HEK293 (cell line): ENCODE results near the gene LDHD.

Experiments used
- KLF1 ChIP-seq: fragments of 450-650 bp; formaldehyde crosslinking; IDR thresholded peaks from 2 replicates; pipeline ENCODE4 v1.5.1; 2016; ENCODE audit warnings: missing biosample characterization, missing genetic modification characterization
- REPIN1 ChIP-seq: fragments of 450-650 bp; formaldehyde crosslinking; IDR thresholded peaks from 2 replicates; pipeline ENCODE4 v1.5.1; 2017; ENCODE audit warnings: missing biosample characterization, missing genetic modification characterization, low read depth
- YY1 ChIP-seq: fragments of 450-650 bp; formaldehyde crosslinking; IDR thresholded peaks from 2 replicates; pipeline ENCODE4 v1.5.1; 2018; ENCODE audit warnings: missing biosample characterization, missing genetic modification characterization
- ZBTB7A ChIP-seq: fragments of 450-650 bp; formaldehyde crosslinking; IDR thresholded peaks from 2 replicates; pipeline ENCODE4 v1.5.1; 2016; ENCODE audit warnings: low read depth, missing biosample characterization, missing genetic modification characterization
- ZFP3 ChIP-seq: fragments of 450-650 bp; formaldehyde crosslinking; IDR thresholded peaks from 2 replicates; pipeline ENCODE4 v1.5.1; 2016; ENCODE audit warnings: low read depth, missing biosample characterization, missing genetic modification characterization
- ZNF558 ChIP-seq: fragments of 450-650 bp; formaldehyde crosslinking; IDR thresholded peaks from 2 replicates; pipeline ENCODE4 v1.5.1; 2016; ENCODE audit warnings: missing biosample characterization, missing genetic modification characterization
- ZNF830 ChIP-seq: fragments of 450-650 bp; IDR thresholded peaks from 2 replicates; pipeline ENCODE4 v1.5.0; 2018; ENCODE audit warnings: missing biosample characterization, missing genetic modification characterization, low read depth, mild to moderate bottlenecking, moderate library complexity
- ZSCAN30 ChIP-seq: fragments of 450-650 bp; IDR thresholded peaks from 2 replicates; pipeline ENCODE4 v1.5.1; 2018; ENCODE audit warnings: missing biosample characterization, mild to moderate bottlenecking, missing genetic modification characterization, moderate library complexity
- TF ChIP-seq, protein P1 (sequence below): fragments of 450-650 bp; formaldehyde crosslinking; IDR thresholded peaks from 2 replicates; pipeline ENCODE4 v1.5.1; 2016; ENCODE audit warnings: missing biosample characterization, missing genetic modification characterization
- TF ChIP-seq, protein P2 (sequence below): fragments of 450-650 bp; formaldehyde crosslinking; IDR thresholded peaks from 2 replicates; pipeline ENCODE4 v1.5.1; 2016; ENCODE audit warnings: missing biosample characterization, missing genetic modification characterization
- TF ChIP-seq, protein P3 (sequence below): fragments of 450-650 bp; formaldehyde crosslinking; IDR thresholded peaks from 2 replicates; pipeline ENCODE4 v1.5.1; 2016; ENCODE audit warnings: missing biosample characterization, missing genetic modification characterization
- TF ChIP-seq, protein P4 (sequence below): fragments of 450-650 bp; formaldehyde crosslinking; conservative IDR thresholded peaks from 2 replicates; pipeline ENCODE4 v1.5.1; 2016; ENCODE audit warnings: low read depth, missing biosample characterization, missing genetic modification characterization
- TF ChIP-seq, protein P5 (sequence below): fragments of 450-650 bp; formaldehyde crosslinking; IDR thresholded peaks from 2 replicates; pipeline ENCODE4 v1.5.1; 2016; ENCODE audit warnings: missing biosample characterization, missing genetic modification characterization
- TF ChIP-seq, protein P6 (sequence below): fragments of 450-650 bp; formaldehyde crosslinking; IDR thresholded peaks from 2 replicates; pipeline ENCODE4 v1.5.1; 2017; ENCODE audit warnings: missing biosample characterization, missing genetic modification characterization

DNA sequence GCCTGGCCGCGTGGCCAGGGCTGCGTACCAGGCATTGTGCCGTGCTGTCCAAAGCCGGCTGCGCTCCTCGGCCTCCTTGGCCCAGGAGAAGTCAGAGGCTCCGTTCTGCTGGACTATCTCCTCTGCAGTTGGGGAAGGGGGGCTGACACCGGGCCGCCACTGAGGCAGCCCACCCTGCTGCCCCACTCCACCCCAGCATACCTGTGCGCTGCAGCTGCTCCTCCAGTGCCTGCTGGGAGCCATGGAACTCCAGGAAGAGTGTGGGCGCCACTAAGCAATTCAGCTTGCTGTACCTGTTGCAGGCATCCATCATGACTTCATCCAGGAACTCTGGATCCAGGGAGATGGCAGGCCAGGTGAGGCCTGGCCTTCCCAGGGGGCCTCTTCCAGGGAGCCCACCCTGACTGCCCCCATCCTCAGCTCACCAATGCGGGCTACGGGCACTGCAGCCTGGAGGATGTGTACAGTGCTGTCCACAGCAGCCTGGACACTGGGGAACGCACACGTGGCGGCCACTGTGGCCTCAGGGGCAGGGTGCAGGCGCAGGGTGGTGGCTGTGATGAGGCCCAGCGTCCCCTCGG is 2.9 kb downstream of the LDHD start:
- no peak for TF ChIP-seq ZNF558 (tag by site-specific recombination)
- TF ChIP-seq, protein P1, sequence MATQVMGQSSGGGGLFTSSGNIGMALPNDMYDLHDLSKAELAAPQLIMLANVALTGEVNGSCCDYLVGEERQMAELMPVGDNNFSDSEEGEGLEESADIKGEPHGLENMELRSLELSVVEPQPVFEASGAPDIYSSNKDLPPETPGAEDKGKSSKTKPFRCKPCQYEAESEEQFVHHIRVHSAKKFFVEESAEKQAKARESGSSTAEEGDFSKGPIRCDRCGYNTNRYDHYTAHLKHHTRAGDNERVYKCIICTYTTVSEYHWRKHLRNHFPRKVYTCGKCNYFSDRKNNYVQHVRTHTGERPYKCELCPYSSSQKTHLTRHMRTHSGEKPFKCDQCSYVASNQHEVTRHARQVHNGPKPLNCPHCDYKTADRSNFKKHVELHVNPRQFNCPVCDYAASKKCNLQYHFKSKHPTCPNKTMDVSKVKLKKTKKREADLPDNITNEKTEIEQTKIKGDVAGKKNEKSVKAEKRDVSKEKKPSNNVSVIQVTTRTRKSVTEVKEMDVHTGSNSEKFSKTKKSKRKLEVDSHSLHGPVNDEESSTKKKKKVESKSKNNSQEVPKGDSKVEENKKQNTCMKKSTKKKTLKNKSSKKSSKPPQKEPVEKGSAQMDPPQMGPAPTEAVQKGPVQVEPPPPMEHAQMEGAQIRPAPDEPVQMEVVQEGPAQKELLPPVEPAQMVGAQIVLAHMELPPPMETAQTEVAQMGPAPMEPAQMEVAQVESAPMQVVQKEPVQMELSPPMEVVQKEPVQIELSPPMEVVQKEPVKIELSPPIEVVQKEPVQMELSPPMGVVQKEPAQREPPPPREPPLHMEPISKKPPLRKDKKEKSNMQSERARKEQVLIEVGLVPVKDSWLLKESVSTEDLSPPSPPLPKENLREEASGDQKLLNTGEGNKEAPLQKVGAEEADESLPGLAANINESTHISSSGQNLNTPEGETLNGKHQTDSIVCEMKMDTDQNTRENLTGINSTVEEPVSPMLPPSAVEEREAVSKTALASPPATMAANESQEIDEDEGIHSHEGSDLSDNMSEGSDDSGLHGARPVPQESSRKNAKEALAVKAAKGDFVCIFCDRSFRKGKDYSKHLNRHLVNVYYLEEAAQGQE (tag by site-specific recombination) = no peak
- TF ChIP-seq, protein P2, sequence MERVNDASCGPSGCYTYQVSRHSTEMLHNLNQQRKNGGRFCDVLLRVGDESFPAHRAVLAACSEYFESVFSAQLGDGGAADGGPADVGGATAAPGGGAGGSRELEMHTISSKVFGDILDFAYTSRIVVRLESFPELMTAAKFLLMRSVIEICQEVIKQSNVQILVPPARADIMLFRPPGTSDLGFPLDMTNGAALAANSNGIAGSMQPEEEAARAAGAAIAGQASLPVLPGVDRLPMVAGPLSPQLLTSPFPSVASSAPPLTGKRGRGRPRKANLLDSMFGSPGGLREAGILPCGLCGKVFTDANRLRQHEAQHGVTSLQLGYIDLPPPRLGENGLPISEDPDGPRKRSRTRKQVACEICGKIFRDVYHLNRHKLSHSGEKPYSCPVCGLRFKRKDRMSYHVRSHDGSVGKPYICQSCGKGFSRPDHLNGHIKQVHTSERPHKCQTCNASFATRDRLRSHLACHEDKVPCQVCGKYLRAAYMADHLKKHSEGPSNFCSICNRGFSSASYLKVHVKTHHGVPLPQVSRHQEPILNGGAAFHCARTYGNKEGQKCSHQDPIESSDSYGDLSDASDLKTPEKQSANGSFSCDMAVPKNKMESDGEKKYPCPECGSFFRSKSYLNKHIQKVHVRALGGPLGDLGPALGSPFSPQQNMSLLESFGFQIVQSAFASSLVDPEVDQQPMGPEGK = no peak
- TF ChIP-seq, protein P3, sequence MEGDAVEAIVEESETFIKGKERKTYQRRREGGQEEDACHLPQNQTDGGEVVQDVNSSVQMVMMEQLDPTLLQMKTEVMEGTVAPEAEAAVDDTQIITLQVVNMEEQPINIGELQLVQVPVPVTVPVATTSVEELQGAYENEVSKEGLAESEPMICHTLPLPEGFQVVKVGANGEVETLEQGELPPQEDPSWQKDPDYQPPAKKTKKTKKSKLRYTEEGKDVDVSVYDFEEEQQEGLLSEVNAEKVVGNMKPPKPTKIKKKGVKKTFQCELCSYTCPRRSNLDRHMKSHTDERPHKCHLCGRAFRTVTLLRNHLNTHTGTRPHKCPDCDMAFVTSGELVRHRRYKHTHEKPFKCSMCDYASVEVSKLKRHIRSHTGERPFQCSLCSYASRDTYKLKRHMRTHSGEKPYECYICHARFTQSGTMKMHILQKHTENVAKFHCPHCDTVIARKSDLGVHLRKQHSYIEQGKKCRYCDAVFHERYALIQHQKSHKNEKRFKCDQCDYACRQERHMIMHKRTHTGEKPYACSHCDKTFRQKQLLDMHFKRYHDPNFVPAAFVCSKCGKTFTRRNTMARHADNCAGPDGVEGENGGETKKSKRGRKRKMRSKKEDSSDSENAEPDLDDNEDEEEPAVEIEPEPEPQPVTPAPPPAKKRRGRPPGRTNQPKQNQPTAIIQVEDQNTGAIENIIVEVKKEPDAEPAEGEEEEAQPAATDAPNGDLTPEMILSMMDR (tag by site-specific recombination) = no peak
- TF ChIP-seq, protein P4, sequence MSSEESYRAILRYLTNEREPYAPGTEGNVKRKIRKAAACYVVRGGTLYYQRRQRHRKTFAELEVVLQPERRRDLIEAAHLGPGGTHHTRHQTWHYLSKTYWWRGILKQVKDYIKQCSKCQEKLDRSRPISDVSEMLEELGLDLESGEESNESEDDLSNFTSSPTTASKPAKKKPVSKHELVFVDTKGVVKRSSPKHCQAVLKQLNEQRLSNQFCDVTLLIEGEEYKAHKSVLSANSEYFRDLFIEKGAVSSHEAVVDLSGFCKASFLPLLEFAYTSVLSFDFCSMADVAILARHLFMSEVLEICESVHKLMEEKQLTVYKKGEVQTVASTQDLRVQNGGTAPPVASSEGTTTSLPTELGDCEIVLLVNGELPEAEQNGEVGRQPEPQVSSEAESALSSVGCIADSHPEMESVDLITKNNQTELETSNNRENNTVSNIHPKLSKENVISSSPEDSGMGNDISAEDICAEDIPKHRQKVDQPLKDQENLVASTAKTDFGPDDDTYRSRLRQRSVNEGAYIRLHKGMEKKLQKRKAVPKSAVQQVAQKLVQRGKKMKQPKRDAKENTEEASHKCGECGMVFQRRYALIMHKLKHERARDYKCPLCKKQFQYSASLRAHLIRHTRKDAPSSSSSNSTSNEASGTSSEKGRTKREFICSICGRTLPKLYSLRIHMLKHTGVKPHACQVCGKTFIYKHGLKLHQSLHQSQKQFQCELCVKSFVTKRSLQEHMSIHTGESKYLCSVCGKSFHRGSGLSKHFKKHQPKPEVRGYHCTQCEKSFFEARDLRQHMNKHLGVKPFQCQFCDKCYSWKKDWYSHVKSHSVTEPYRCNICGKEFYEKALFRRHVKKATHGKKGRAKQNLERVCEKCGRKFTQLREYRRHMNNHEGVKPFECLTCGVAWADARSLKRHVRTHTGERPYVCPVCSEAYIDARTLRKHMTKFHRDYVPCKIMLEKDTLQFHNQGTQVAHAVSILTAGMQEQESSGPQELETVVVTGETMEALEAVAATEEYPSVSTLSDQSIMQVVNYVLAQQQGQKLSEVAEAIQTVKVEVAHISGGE (tag by site-specific recombination) = no peak
- TF ChIP-seq REPIN1 (tag by site-specific recombination) = no peak
- no peak for TF ChIP-seq YY1 (tag by site-specific recombination)
- TF ChIP-seq ZBTB7A (tag by site-specific recombination) = no peak
- no peak for TF ChIP-seq ZSCAN30 (tag by site-specific recombination)
- TF ChIP-seq KLF1 (tag by site-specific recombination) = no peak
- TF ChIP-seq, protein P5, sequence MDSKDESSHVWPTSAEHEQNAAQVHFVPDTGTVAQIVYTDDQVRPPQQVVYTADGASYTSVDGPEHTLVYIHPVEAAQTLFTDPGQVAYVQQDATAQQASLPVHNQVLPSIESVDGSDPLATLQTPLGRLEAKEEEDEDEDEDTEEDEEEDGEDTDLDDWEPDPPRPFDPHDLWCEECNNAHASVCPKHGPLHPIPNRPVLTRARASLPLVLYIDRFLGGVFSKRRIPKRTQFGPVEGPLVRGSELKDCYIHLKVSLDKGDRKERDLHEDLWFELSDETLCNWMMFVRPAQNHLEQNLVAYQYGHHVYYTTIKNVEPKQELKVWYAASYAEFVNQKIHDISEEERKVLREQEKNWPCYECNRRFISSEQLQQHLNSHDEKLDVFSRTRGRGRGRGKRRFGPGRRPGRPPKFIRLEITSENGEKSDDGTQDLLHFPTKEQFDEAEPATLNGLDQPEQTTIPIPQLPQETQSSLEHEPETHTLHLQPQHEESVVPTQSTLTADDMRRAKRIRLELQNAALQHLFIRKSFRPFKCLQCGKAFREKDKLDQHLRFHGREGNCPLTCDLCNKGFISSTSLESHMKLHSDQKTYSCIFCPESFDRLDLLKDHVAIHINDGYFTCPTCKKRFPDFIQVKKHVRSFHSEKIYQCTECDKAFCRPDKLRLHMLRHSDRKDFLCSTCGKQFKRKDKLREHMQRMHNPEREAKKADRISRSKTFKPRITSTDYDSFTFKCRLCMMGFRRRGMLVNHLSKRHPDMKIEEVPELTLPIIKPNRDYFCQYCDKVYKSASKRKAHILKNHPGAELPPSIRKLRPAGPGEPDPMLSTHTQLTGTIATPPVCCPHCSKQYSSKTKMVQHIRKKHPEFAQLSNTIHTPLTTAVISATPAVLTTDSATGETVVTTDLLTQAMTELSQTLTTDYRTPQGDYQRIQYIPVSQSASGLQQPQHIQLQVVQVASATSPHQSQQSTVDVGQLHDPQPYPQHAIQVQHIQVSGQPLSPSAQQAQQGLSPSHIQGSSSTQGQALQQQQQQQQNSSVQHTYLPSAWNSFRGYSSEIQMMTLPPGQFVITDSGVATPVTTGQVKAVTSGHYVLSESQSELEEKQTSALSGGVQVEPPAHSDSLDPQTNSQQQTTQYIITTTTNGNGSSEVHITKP (tag by site-specific recombination) = no peak
- TF ChIP-seq, protein P6, sequence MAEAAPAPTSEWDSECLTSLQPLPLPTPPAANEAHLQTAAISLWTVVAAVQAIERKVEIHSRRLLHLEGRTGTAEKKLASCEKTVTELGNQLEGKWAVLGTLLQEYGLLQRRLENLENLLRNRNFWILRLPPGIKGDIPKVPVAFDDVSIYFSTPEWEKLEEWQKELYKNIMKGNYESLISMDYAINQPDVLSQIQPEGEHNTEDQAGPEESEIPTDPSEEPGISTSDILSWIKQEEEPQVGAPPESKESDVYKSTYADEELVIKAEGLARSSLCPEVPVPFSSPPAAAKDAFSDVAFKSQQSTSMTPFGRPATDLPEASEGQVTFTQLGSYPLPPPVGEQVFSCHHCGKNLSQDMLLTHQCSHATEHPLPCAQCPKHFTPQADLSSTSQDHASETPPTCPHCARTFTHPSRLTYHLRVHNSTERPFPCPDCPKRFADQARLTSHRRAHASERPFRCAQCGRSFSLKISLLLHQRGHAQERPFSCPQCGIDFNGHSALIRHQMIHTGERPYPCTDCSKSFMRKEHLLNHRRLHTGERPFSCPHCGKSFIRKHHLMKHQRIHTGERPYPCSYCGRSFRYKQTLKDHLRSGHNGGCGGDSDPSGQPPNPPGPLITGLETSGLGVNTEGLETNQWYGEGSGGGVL = no peak
- no peak for TF ChIP-seq ZFP3 (tag by site-specific recombination)
- TF ChIP-seq ZNF830 (tag by site-specific recombination) = no peak
